Embryonic facial prominence (tissue), 1 donor: ENCODE results near the gene GTF3C1.
"Not testable (repeated sequence)": the region's sequence is repeated elsewhere in the genome, so short reads cannot be mapped to it uniquely, and the experiment has no call there.

Experiments
- DNase-seq: peaks from one replicate; pipeline ENCODE4 v3.0.0-alpha.2; 2016; ENCODE audit errors: extremely low spot score

GTF3C1 gene

GRCh38 chr16:27445502-27446175 is 104.1 kb downstream of the GTF3C1 start:
- DNase-seq, result no peak

DNA sequence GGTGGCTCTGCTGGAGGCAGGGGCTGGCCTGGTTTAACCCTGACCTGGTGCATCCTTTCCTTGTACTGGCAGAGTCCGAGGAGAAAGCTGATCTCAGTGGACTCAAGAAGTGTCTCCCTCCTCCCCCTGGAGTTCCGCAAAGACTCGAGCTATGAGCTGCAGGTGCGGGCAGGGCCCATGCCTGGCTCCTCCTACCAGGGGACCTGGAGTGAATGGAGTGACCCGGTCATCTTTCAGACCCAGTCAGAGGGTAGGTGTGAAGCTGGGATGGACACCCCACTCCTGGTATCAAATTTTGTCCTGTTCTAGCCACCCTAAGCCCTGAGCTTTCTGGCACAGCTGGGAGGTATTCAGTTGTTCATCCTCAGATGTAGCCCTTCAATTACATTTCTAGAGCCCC is 105.2 kb downstream of the GTF3C1 start:
- no peak for DNase-seq

DNA sequence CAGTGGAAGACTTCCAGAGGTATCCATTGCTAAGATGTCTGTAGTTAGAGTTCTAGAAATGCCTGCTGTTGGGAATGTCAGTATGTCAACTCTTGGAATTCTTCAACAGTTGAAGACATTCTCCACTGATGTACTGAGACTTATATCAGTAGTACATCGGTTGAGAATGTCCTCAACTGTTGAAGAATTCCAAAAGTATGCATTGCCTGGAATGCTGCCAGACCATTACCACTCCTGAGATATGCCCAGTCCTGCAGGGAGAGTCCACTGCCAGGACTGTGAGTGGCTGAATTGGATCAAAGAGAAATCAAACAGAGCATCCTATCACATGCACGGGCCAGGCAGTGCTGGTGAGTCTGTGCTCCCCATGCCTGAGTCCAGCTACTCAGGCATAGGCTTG is 105.7 kb downstream of the GTF3C1 start:
- DNase-seq, result no peak

GRCh38 chr16:27441998-27442397 is 107.7 kb downstream of the GTF3C1 start:
- no peak for DNase-seq

DNA sequence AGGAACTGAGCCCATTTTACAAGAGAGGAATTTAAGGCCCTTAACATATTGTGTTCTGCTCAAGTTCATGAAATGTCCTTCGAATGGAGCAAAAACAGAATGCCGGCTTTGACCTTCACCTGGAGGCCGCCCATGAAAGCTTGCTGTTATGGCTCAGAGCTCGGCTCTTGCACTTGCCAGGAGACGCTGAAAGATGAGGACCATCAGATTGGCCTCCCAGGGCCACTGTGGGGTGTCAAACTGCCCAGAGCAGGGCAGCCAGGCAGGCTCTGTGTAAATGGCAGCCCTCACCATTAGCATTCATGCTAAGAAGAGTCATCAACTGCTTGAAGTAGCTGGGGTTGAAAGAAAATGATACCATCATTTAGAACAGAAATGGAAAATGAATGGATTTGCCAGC is 108.4 kb downstream of the GTF3C1 start:
- DNase-seq, result no peak

DNA sequence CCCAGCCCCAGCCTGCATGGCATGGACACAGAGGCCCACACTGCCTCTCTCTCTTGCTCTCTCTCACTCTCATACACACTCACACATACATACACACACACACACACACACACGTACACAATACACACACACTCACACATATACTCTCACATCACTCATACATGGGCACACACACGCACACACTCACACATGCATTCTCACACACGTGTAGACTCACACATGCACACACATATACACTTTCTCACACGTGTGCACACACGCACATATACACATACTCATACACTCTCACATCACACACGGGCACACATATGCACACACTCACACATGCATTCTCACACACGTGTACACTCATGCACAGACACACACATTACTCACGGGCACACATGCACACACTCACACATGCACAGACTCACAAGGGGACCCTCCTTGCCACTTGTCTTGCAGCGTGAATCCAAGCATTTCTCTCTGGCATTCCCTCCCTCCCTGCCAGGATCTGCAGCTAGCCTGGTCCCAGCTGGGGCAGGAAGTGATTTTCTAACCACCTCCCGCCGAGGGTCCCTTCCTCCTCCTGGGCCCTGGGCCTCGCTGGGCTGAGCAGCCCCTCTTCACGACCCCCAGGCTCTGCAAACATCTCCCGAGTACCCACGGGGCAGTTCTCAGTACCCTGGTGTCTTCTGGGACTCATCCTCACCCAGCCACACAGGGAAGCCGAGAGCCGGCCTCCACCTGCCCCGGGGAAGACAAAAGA is 110.3 kb downstream of the GTF3C1 start:
- DNase-seq, result no peak

GRCh38 chr16:27437946-27438345 is 111.8 kb downstream of the GTF3C1 start:
- no peak for DNase-seq

- no peak for DNase-seq
Observed at GRCh38 chr16:27436921-27437650, 112.6 kb downstream of the GTF3C1 start.

- DNase-seq, result no peak
Observed at GRCh38 chr16:27436065-27436464, 113.6 kb downstream of the GTF3C1 start.

DNA sequence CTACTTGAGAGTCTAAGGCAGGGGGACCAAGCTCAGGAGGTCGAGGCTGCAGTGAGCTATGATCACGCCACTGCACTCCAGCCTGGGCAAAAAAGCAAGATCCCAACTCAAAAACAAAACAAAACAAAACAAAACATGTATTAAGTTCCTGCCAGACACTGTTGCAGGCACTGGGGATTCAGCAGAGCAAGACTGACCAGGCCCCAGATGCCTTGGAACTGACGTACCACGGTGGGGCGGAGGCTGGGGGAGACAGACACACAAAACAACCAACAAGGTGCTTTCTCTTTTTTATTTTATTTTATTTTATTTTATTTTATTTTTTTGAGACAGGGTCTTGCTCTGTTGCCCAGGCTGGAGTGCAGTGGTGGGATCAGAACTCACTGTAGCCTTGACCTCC is 114.6 kb downstream of the GTF3C1 start:
- DNase-seq, result not testable (repeated sequence)

DNA sequence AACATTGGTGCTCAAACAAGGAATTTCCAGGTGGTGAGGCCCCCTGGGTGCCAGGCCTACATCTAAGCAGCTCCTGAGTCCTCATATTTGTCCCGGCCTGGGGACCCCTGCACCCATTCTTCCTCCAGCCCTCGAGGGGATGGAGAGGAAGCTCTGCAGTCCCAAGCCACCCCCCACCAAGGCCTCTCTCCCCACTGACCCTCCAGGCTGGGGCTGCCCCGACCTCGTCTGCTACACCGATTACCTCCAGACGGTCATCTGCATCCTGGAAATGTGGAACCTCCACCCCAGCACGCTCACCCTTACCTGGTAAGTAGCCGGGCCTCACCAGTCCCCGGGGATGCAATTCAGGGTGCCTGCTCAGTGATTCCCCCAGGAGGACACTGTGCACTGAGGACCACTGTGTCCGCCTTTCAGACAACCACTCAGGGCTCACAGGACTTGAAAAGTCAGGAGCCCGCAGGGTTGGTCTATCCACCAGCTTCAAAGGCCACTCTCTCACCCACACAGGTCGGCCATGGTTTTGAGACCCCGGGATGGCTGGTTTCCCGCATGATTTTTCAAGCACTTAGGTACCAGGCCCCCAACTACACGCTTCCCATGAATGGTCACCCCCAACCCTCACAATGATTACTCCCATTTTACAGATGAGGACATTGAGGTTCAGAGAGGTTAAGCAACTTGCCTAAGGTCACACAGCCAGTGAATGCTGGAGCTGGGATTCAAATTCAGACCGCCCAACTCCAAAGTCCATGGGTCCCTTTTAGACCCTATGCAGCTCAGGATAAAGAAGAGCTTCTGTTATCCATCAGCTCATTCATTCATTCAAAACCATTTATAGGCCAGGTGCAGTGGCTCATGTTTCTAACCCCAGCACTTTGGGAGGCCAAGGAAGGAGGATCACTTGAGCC is 115.3 kb downstream of the GTF3C1 start:
- no peak for DNase-seq

DNA sequence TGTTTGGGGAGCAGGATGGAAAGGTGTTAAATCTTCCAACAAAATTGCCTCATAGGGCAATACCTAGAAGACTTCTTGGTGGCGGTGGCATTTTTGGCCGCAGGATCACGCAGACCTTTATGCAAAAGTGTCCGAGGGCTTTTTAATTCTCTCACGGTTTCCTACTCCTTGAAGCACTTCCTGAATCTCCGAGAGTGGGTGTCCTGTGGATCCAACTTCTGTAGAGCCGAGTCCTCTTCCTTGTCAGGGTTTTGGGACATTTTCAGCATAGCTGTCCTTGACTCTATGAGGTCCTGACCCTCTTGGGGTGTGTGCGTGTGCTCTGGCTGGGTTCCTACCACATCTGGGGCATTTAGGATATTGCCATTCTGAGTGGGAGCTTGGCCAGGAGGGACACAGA is 116.1 kb downstream of the GTF3C1 start:
- DNase-seq, result no peak

- DNase-seq, result not testable (repeated sequence)
Observed at GRCh38 chr16:27433191-27433590, 116.5 kb downstream of the GTF3C1 start.

- DNase-seq, result no peak
Observed at GRCh38 chr16:27432558-27432957, 117.2 kb downstream of the GTF3C1 start.

- DNase-seq, result no peak
Observed at GRCh38 chr16:27431773-27432532, 117.8 kb downstream of the GTF3C1 start.

DNA sequence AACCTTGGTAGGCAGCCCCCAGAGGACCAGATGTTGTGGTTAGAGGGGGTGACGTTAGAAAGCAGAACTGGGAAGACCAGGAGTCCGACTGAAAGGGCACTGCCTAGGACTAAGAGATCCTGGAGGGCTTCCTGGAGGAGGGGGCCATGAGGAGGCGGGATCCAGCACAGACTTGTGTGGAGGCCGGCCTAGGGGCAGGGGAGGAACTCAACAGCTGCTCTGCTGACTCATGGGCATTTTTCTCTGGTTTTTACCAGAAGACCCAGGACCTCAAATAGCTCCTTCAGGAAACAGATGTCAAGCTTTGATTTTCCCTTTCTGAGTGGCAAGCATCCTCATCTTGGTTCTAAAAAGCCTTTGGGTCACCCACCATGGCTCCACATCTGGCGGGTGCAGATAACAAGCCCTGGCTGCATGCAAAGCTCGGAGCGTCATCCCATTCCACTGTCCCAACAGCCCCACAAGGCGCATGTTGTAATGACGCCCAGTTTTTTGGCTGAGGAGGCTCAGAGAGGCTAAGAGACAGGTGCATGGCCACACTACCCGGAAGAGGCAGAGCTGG is 118.7 kb downstream of the GTF3C1 start:
- DNase-seq, result no peak

- DNase-seq, result no peak
Observed at GRCh38 chr16:27430512-27430911, 119.2 kb downstream of the GTF3C1 start.

DNA sequence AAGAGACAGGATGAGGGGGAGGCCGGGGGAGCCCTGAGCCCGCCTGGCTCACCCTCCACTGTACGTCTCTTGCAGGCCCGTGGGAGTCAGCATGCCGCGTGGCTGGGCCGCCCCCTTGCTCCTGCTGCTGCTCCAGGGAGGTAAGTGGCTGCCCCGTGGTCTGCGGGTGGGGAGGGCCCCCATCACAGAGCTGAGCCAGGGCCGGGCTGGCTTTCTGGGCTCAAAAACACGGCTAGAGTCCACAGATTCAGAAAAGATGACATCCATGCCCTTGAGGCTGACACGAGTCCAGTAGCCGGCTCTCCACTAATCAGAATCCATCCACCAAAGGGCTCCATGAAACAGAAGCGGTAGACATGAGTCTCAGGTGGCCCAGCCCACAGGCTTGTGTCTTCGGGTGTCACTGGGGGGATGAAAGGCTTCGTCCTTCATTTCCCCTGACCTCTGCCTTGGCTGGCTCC is 119.7 kb downstream of the GTF3C1 start:
- no peak for DNase-seq

DNA sequence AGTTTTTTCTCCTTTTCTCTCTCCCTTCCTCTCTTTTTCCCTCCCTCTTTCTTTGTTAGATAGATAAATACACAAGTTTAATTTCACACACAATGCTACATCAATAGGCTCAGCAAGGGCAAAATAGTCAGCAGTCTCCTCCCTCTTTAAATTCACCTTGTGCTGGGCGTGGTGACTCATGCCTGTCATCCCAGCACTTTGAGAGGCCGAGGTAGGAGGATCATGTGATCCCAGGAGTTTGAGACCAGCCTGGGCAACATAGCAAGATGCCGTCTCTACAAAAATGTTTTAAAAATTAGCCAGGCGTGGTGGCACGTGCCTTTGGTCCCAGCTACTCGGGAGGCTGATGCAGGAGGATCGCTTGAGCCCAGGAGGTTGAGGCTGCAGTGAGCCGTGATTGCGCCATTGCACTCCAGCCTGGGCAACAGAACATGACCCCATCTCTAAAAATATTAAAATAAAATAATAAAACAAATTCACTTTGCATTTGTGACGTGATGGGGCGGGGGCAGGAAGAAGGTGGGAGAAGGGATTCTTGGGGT is 120.3 kb downstream of the GTF3C1 start:
- DNase-seq, result no peak
